ENCODE results near the gene GRIA1.
"Not testable (repeated sequence)": the region's sequence is repeated elsewhere in the genome, so short reads cannot be mapped to it uniquely, and the experiment has no call there.

The GRIA1 gene

GRCh38 chr5:153824909-153825308 lies 334.4 kb downstream of the GRIA1 start:
- no peak for DNase-seq (ENCODE audit: low read depth in 2 of 3, low spot score in 2 of 3)

DNA sequence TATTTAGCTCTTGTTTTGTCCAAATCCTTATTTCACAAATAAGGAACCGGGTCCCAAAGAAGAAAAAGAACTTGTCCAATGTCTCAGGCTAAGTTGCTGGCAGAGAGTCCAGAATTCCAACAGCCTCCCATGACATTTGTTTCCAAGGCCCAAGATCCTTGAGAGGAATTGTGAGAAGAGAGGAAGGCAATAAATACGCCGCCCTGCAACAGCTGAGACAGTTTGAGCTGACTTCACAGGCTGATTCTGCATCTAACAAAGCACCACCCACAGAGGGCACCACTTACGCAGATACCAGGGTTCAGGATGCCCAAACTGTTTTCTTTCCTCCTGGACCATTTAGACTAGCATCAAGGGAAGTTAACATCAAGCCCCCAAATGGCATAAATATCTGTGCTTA lies 336.9 kb downstream of the GRIA1 start:
- DNase-seq (ENCODE audit: low read depth in 2 of 3, low spot score in 2 of 3), result no peak

GRCh38 chr5:153829510-153830065 lies 339.1 kb downstream of the GRIA1 start:
- no peak for DNase-seq (ENCODE audit: low read depth in 2 of 3, low spot score in 2 of 3)

- DNase-seq (ENCODE audit: low read depth in 2 of 3, low spot score in 2 of 3), result no peak
Measured at GRCh38 chr5:153831973-153832372, 341.5 kb downstream of the GRIA1 start.

GRCh38 chr5:153835891-153836515 lies 345.5 kb downstream of the GRIA1 start:
- no peak for DNase-seq (ENCODE audit: low read depth in 2 of 3, low spot score in 2 of 3)

GRCh38 chr5:153849303-153850113 lies 359.0 kb downstream of the GRIA1 start:
- not testable (repeated sequence) for DNase-seq (ENCODE audit: low read depth in 2 of 3, low spot score in 2 of 3)

- DNase-seq (ENCODE audit: low read depth in 2 of 3, low spot score in 2 of 3), result no peak
Measured at GRCh38 chr5:153860195-153860886, 369.9 kb downstream of the GRIA1 start.

- DNase-seq (ENCODE audit: low read depth in 2 of 3, low spot score in 2 of 3), result not testable (repeated sequence)
Measured at GRCh38 chr5:153862906-153863305, 372.4 kb downstream of the GRIA1 start.
